Effector memory CD4-positive, alpha-beta T cell (primary cell): Measurements from ENCODE around the gene CD19.
"Not testable (repeated sequence)": the region's sequence is repeated elsewhere in the genome, so short reads cannot be mapped to it uniquely, and the experiment has no call there.

Source experiments
- DNase-seq, 3 donors: peaks; one replicate each; pipeline ENCODE4 v3.0.0-alpha.2; 2020
- H3K27ac ChIP-seq: 2 replicates; pipeline ENCODE4 v1.7.0; 2013; ENCODE audit warnings: mild to moderate bottlenecking, low read length, moderate library complexity; ENCODE audit not compliant: insufficient read depth, poor library complexity, severe bottlenecking
- H3K27me3 ChIP-seq: replicated peaks from 2 replicates; pipeline ENCODE4 v1.7.0; 2013; ENCODE audit warnings: mild to moderate bottlenecking, low read length; ENCODE audit not compliant: insufficient read depth, control insufficient read depth, poor library complexity, severe bottlenecking
- H3K36me3 ChIP-seq: 2 replicates; pipeline ENCODE4 v1.7.0; 2013; ENCODE audit warnings: mild to moderate bottlenecking, low read length, moderate library complexity; ENCODE audit not compliant: control insufficient read depth, insufficient read depth
- H3K4me1 ChIP-seq: 2 replicates; pipeline ENCODE4 v1.7.0; 2013; ENCODE audit warnings: low read length, mild to moderate bottlenecking; ENCODE audit not compliant: control insufficient read depth, insufficient read depth, poor library complexity, severe bottlenecking
- H3K4me3 ChIP-seq: 2 replicates; pipeline ENCODE4 v1.7.0; 2013; ENCODE audit warnings: low read length, low read depth, mild to moderate bottlenecking; ENCODE audit not compliant: insufficient read depth, poor library complexity, severe bottlenecking
- H3K9me3 ChIP-seq: 2 replicates; pipeline ENCODE4 v1.7.0; 2013; ENCODE audit warnings: mild to moderate bottlenecking, low read length, moderate library complexity; ENCODE audit not compliant: control insufficient read depth

Gene CD19

DNA sequence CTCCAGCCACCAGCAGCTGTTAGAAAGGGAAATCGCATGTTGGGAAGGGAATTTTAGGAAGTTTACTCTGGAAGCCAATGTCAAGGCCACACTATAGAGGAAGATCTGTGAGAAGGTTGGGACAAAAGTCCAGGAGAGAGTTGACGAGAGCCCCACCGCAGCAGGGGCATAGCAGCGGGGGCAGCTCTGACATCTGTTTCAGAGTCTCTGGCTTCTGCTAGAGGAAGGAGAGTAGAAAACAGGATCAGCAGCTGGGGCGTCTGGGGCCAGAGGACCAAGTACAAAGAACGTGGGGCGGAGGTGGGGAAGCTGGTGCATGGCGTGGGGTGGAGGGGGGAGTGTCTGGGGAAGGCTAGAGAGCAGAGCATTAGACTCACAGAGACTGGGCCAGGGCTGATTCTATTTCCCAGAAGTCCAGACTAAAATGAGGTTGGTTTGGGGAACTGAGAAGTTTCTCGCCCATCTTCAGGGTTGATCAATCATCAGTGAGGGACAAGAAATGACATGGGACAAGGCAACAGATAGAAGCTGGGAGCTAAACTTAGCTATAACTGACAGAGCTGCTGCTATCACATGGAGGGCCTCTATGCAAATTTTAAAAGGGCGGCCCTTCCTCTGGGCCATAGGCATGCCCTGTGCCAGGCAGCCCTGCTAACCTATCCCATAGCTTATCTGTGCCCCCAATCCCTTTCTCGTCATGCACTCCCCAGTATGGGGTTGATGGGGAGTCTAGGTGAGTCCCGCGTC lies 7.9 kb upstream of the CD19 start:
- H3K27ac ChIP-seq, result peak overlapping the region; percentile 97
- no peak for DNase-seq

DNA sequence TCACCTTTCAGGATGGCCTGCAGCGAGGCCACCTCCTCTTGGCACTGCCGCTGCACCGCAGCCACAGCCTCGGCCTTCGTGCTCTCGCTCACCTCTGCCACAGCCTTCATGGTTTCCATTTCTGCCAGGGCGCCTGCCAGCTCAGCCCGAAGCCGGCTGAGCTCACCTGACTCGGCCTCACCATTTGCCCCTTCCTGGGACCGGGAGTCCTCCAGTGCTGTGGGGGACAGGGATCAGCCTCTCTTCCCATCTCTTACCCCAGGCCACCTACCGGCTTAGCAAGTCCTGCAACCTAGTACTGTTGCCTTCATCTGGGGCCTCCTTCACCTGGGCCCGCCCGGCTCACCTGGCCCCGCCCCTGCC lies 7.4 kb upstream of the CD19 start:
- H3K4me1 ChIP-seq, result peaks cover 11% of the 10 kb centered on the region
- no peaks in the 10 kb centered on the region for H3K9me3 ChIP-seq
- peak overlapping the region; percentile 97 for H3K27ac ChIP-seq
- H3K36me3 ChIP-seq, result peaks cover 4% of the 10 kb centered on the region
- no peak for DNase-seq
- peak overlapping the region; percentile 98 for H3K4me3 ChIP-seq
- no peaks in the 10 kb centered on the region for H3K27me3 ChIP-seq

More for the DNA sequence above, 7.9 kb upstream of the CD19 start:
- H3K4me3 ChIP-seq, result no peak overlapping the region
- H3K4me1 ChIP-seq, result peaks cover 11% of the 10 kb centered on the region
- H3K9me3 ChIP-seq, result no peaks in the 10 kb centered on the region
- H3K36me3 ChIP-seq, result peaks cover 8% of the 10 kb centered on the region
- no peaks in the 10 kb centered on the region for H3K27me3 ChIP-seq

DNA sequence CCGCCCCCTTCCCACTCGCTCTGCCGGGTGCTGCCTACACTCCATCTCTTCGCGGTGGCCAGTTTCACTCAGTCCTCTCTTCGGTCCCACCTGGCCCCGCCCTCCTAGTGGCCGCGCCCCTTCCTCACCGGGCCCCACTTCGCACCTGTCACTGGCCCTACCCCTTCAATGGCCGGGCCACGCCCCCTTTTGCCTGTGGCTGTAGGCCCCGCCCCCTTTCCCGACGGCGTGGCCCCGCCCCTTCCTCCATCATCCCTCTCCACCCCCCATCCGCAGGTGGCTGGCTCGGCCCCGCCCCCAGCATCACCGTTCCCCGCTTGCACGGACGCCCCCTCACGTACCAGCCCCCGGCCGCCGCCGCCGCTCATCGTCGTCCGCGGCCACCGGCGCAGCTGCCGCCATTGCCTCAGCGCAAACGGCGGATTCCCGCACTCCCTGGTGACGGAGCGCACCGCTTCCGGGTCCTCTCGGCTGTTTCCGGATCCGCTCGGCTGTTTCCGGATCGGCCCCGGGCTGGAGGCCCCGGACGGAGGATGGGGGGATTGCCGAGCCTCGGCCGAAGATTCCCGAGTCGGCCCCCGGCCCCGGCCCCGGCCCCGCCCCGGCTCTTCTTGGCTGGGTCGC lies 6.9 kb upstream of the CD19 start, which contains the start of gene RABEP2:
TSS of gene RABEP2 (minus strand) at position 477 of the 624 bp plus-strand sequence. CDS start at position 402, 75 bp downstream.
- Histone ChIP-seq H3K27me3 (no peaks in the 10 kb centered on the region), H3K36me3 (peaks cover 1% of the 10 kb centered on the region), H3K27ac (peak within 1 kb of the TSS; percentile 97), H3K9me3 (no peaks in the 10 kb centered on the region), H3K4me3 (peak within 1 kb of the TSS; percentile 98), H3K4me1 (peaks cover 11% of the 10 kb centered on the region)
- DNase-seq, result peak; percentile 87 to 93 (median 89)

DNA sequence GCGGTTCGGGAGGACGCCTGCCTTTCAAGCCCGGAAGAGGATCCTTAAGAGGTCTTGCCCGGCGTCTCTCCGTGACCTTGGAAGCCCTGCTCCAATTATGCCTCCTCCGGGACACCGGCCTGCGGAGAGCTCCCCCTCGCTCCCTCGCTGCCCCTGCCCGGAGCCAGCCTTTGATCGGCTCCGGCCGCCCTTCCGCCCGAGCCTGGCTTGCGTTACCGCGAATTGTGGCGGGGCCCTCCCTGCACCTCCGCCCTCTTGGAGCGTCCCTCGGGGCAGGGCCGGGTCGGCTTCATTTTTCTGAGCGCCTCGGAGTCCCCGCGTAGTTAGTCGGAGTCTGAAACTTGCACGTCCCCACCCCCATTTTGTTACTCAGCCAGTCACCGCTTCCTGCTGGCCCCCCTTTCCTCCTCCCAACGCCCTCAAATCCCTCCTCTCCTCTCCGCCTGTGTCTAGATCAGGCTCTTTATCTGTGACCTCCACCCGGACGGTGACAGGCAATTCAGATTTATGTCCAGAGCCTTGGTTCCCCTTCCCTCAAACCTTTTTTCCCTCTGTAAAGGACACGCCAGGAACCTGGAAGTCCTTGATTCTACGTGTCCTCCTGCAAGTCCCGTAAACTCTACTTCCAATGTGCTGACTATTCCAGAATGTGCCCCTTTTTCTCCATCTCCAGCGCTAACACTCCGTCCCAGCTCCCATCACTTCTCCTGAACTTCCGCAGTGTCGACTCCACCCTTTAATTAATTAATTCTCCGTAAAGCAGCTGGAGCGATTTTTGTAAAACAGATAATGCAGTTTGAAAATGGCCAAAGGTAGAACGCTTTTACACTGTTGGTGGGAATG lies 6.2 kb upstream of the CD19 start:
- H3K27ac ChIP-seq, result peak overlapping the region; percentile 97
- H3K36me3 ChIP-seq, result no peaks in the 10 kb centered on the region
- no peaks in the 10 kb centered on the region for H3K9me3 ChIP-seq
- peak; percentile 67 to 74 (median 67) for DNase-seq
- H3K4me3 ChIP-seq, result peak overlapping the region; percentile 98
- no peaks in the 10 kb centered on the region for H3K27me3 ChIP-seq
- H3K4me1 ChIP-seq, result peaks cover 11% of the 10 kb centered on the region

DNA sequence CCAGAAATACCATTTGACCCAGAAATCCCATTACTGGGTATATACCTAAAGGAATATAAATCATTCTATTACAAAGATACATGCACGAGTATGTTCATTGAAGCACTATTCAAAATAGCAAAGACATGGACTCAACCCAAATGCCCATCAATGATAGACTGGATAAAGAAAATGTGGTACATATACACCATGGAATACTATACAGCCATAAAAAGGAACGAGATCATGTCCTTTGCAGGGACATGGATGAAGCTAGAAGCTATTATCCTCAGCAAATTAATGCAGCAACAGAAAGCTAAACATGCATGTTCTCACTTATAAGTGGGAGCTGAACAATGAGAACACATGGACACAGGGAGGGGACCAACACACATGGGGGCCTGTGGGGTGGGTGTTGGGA lies 5.5 kb upstream of the CD19 start:
- not testable (repeated sequence) for H3K4me3 ChIP-seq, H3K36me3 ChIP-seq, H3K27me3 ChIP-seq, H3K9me3 ChIP-seq, DNase-seq, H3K27ac ChIP-seq
- peaks cover 11% of the 10 kb centered on the region for H3K4me1 ChIP-seq

GRCh38 chr16:28927815-28928214 lies 4.0 kb upstream of the CD19 start:
- no peaks in the 10 kb centered on the region for H3K9me3 ChIP-seq
- no peaks in the 10 kb centered on the region for H3K27me3 ChIP-seq
- no peak overlapping the region for H3K4me3 ChIP-seq
- H3K36me3 ChIP-seq, result no peaks in the 10 kb centered on the region
- no peak overlapping the region for H3K27ac ChIP-seq
- peaks cover 11% of the 10 kb centered on the region for H3K4me1 ChIP-seq
- no peak for DNase-seq

DNA sequence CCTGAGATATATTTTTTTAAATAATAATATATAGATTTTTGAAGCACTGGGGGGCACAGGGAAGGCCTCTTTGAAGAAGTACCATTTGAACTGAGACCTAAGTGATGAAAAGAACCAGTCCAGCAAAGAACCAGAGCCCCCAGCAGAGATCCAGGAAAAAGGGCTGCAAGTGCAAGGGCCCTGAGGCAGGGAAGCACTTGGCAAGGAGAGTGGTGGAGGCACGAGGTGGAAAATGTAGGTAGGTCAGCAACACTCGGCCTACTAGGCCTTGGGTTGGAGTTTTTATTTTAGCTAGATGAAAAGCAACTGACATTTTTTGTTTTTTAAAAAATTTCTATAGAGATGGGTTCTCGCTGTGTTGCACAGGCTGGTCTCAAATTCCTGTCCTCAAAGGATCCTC lies 1.6 kb upstream of the CD19 start:
- Histone ChIP-seq H3K4me1 (peaks cover 4% of the 10 kb centered on the region), H3K27ac (no peak overlapping the region), H3K27me3 (no peaks in the 10 kb centered on the region), H3K4me3 (no peak overlapping the region), H3K9me3 (no peaks in the 10 kb centered on the region), H3K36me3 (no peaks in the 10 kb centered on the region)
- DNase-seq, result no peak

- no peaks in the 10 kb centered on the region for H3K36me3 ChIP-seq
- DNase-seq, result no peak
- peaks cover 3% of the 10 kb centered on the region for H3K4me1 ChIP-seq
- no peaks in the 10 kb centered on the region for H3K9me3 ChIP-seq
- no peak overlapping the region for H3K4me3 ChIP-seq
- peak overlapping the region; percentile 1 for H3K27ac ChIP-seq
- no peaks in the 10 kb centered on the region for H3K27me3 ChIP-seq
Measured at GRCh38 chr16:28930652-28931051, 1.1 kb upstream of the CD19 start.

GRCh38 chr16:28932339-28933141 lies 769 bp downstream of the CD19 start:
- no peaks in the 10 kb centered on the region for H3K36me3 ChIP-seq
- no peak for DNase-seq
- no peak overlapping the region for H3K27ac ChIP-seq
- H3K9me3 ChIP-seq, result no peaks in the 10 kb centered on the region
- H3K4me1 ChIP-seq, result peaks cover 12% of the 10 kb centered on the region
- no peaks in the 10 kb centered on the region for H3K27me3 ChIP-seq
- H3K4me3 ChIP-seq, result no peak overlapping the region
